Esophagus mucosa (tissue), 1 donor: ENCODE measurements around the gene SPOCK2. TPM values are rescaled to one million over a fixed set of nuclear protein-coding genes. Genes with fewer than 3 reads are reported as not detected.

Source experiments
- ATAC-seq: fragments of 200-7000 bp; cut with Tn5 transposase; one replicate; pipeline ENCODE4 v1.9.1; 2020
- total RNA-seq: library from RNA; stranded (reverse); gene quantifications from one replicate; pipeline ENCODE4 v1.2.4, GENCODE V29; 2023
- donor health status: DM: yes; HTN: yes; CAD: no.

Gene SPOCK2
- total RNA-seq, 1 donor from 2014 or later: 1.5 TPM

DNA sequence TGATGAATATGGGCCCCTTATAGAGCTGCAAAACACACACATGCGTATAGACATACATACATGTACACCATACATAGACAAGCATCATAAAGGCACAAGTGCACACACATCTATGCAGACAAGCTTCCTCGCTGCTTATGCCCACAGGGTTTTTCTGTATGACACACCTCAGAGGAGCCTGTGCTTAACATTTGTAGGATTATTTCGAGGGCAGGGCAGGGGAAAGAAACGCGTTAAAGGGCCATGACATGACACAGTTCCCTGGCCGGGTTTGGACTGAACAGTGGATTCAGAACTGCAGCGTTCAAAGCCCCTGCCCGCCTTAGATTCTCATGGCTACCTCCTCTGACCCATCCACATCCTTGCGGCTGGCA lies 79.3 kb downstream of the SPOCK2 start:
- peak; percentile 85 for ATAC-seq

Other genes with a start within 250 kb of the SPOCK2 start
- 376 TPM for gene PSAP, start 237.3 kb downstream of the SPOCK2 start, total RNA-seq
- gene CHST3, start 124.2 kb downstream of the SPOCK2 start, total RNA-seq: 9.0 TPM
- gene ANAPC16, start 127.5 kb upstream of the SPOCK2 start, total RNA-seq: 64.4 TPM
- gene ASCC1, start 127.7 kb upstream of the SPOCK2 start, total RNA-seq: 23.5 TPM
- 417 TPM for gene DDIT4, start 185.4 kb upstream of the SPOCK2 start, total RNA-seq